HEK293T (cell line): ENCODE results near the gene ASIP.
"Not testable (repeated sequence)": the region's sequence is repeated elsewhere in the genome, so short reads cannot be mapped to it uniquely, and the experiment has no call there.

Source experiments
- CTCF ChIA-PET: fragments of 350-600 bp; formaldehyde crosslinking; extraction: SDS; loops from one replicate; lab custom pipeline; 2021; ENCODE audit warnings: antibody characterized with exemption, inconsistent platforms; lab: Yijun Ruan, JAX
- POLR2A ChIA-PET: fragments of 350-600 bp; formaldehyde crosslinking; extraction: SDS; loops from one replicate; lab custom pipeline; 2020; ENCODE audit warnings: antibody characterized with exemption, inconsistent platforms; lab: Yijun Ruan, JAX
- DNase-seq: peaks from one replicate; pipeline ENCODE4 v3.0.0; 2012; ENCODE audit warnings: mixed read lengths; ENCODE audit errors: extremely low spot score
- ARNT ChIP-seq: fragments of 450-650 bp; IDR thresholded peaks from 2 replicates; pipeline ENCODE4 v1.6.1; 2017; ENCODE audit warnings: mild to moderate bottlenecking
- BHLHE40 ChIP-seq: fragments of 450-650 bp; IDR thresholded peaks from 2 replicates; pipeline ENCODE4 v1.6.1; 2016; ENCODE audit warnings: mild to moderate bottlenecking, moderate library complexity, borderline replicate concordance
- CTBP1 ChIP-seq: fragments of 450-650 bp; IDR thresholded peaks from 2 replicates; pipeline ENCODE4 v1.6.1; 2016; ENCODE audit warnings: borderline replicate concordance
- ELF4 ChIP-seq: fragments of 450-650 bp; IDR thresholded peaks from 2 replicates; pipeline ENCODE4 v1.6.1; 2017; ENCODE audit warnings: antibody characterized with exemption
- FOXA1 ChIP-seq: fragments of 450-650 bp; IDR thresholded peaks from 2 replicates; pipeline ENCODE4 v1.6.1; 2016; ENCODE audit warnings: mild to moderate bottlenecking
- FOXK2 ChIP-seq: fragments of 450-650 bp; IDR thresholded peaks from 2 replicates; pipeline ENCODE4 v1.6.1; 2016; ENCODE audit warnings: mild to moderate bottlenecking
- FOXM1 ChIP-seq: fragments of 450-650 bp; IDR thresholded peaks from 2 replicates; pipeline ENCODE4 v1.6.1; 2017; ENCODE audit warnings: mild to moderate bottlenecking, borderline replicate concordance
- HDGF ChIP-seq: fragments of 450-650 bp; IDR thresholded peaks from 2 replicates; pipeline ENCODE4 v1.6.1; 2017; ENCODE audit warnings: antibody characterized with exemption, borderline replicate concordance
- L3MBTL2 ChIP-seq: fragments of 450-650 bp; conservative IDR thresholded peaks from 2 replicates; pipeline ENCODE4 v1.6.1; 2016; ENCODE audit warnings: mild to moderate bottlenecking
- LEF1 ChIP-seq: fragments of 450-650 bp; IDR thresholded peaks from 2 replicates; pipeline ENCODE4 v1.6.1; 2017; ENCODE audit warnings: mild to moderate bottlenecking, borderline replicate concordance
- NFRKB ChIP-seq: fragments of 450-650 bp; IDR thresholded peaks from 2 replicates; pipeline ENCODE4 v1.6.1; 2016; ENCODE audit warnings: mild to moderate bottlenecking, moderate library complexity
- PKNOX1 ChIP-seq: fragments of 450-650 bp; IDR thresholded peaks from 2 replicates; pipeline ENCODE4 v1.6.1; 2016
- SP1 ChIP-seq: fragments of 450-650 bp; IDR thresholded peaks from 2 replicates; pipeline ENCODE4 v1.6.1; 2017
- SUZ12 ChIP-seq: fragments of 450-650 bp; IDR thresholded peaks from 2 replicates; pipeline ENCODE4 v1.6.1; 2016; ENCODE audit warnings: mild to moderate bottlenecking
- TARDBP ChIP-seq: fragments of 450-650 bp; IDR thresholded peaks from 2 replicates; pipeline ENCODE4 v1.6.1; 2016
- ZNF384 ChIP-seq: fragments of 450-650 bp; IDR thresholded peaks from 2 replicates; pipeline ENCODE4 v1.6.1; 2016

ASIP gene

GRCh38 chr20:34246126-34246626 is 5.0 kb downstream of the ASIP start:
- CTCF ChIA-PET = no interaction called here
- POLR2A ChIA-PET = no interaction called here
- no peak for DNase-seq
- TF ChIP-seq FOXA1 (no peak), ELF4 (no peak), PKNOX1 (no peak), ARNT (no peak)

GRCh38 chr20:34249291-34249690 is 8.1 kb downstream of the ASIP start:
- POLR2A ChIA-PET = no interaction called here
- CTCF ChIA-PET = interaction anchor here (0.7 to 0.9 kb wide), 2 partner anchors 51 to 335 kb away, joined by 3 to 6 read pairs; no protein-coding TSS in a partner anchor
- TF ChIP-seq ARNT (no peak), FOXK2 (no peak), BHLHE40 (no peak), ZNF384 (no peak), FOXM1 (no peak)
- DNase-seq = no peak

- ChIA-PET CTCF (interaction anchor here (0.9 kb wide), 1 partner anchor 50 kb away, joined by 3 read pairs; no protein-coding TSS in a partner anchor), POLR2A (no interaction called here)
- DNase-seq = no peak
- TF ChIP-seq ZNF384 (no peak), NFRKB (no peak), PKNOX1 (no peak), BHLHE40 (no peak), LEF1 (no peak), FOXK2 (no peak), FOXM1 (no peak), L3MBTL2 (no peak), CTBP1 (no peak), ELF4 (no peak), SP1 (no peak), ARNT (no peak), FOXA1 (no peak), TARDBP (no peak), SUZ12 (no peak), HDGF (no peak)
Observed at GRCh38 chr20:34250005-34250404, 8.8 kb downstream of the ASIP start.

- DNase-seq = no peak
- POLR2A ChIA-PET = no interaction called here
- TF ChIP-seq PKNOX1 (no peak), ZNF384 (no peak), SP1 (no peak), FOXM1 (no peak), HDGF (no peak), ARNT (no peak), L3MBTL2 (no peak), CTBP1 (no peak), BHLHE40 (no peak), NFRKB (no peak), SUZ12 (no peak), TARDBP (no peak), FOXA1 (no peak), ELF4 (no peak), FOXK2 (no peak), LEF1 (no peak)
- CTCF ChIA-PET = no interaction called here
Observed at GRCh38 chr20:34251619-34252018, 10.4 kb downstream of the ASIP start.

GRCh38 chr20:34252431-34253086 is 11.3 kb downstream of the ASIP start:
- POLR2A ChIA-PET, DNase-seq, CTCF ChIA-PET: not testable (repeated sequence)

- POLR2A ChIA-PET = no interaction called here
- TF ChIP-seq PKNOX1 = no peak
- TF ChIP-seq BHLHE40 = no peak
- TF ChIP-seq ELF4 = no peak
- no peak for TF ChIP-seq NFRKB
- no peak for TF ChIP-seq CTBP1
- no peak for TF ChIP-seq FOXM1
- TF ChIP-seq FOXA1 = no peak
- no peak for TF ChIP-seq LEF1
- TF ChIP-seq L3MBTL2 = no peak
- DNase-seq = no peak
- CTCF ChIA-PET = interaction anchor here (0.6 to 0.9 kb wide), 2 partner anchors 24 to 292 kb away, joined by 3 to 6 read pairs; no protein-coding TSS in a partner anchor
Observed at GRCh38 chr20:34254979-34255378, 13.8 kb downstream of the ASIP start.
